Mesothelial cell of epicardium (in vitro differentiated cells): ENCODE results near the gene FAM3C. TPM values are rescaled to one million over a fixed set of nuclear protein-coding genes. Genes with fewer than 3 reads are reported as not detected.

Experiments used
- DNase-seq, 2 experiments: peaks; one replicate each; pipeline ENCODE4 v3.0.0; 2021; ENCODE audit warnings: low spot score in 2 of 2; ENCODE audit not compliant: unreplicated experiment in 2 of 2
- H3K27ac Mint-ChIP-seq: 2 replicates; pipeline ENCODE4 v1.8.0; 2021; ENCODE audit warnings: mixed read lengths
- H3K27me3 Mint-ChIP-seq: 2 replicates; pipeline ENCODE4 v1.8.0; 2021; ENCODE audit warnings: low read depth, mixed read lengths
- H3K36me3 Mint-ChIP-seq: 2 replicates; pipeline ENCODE4 v1.8.0; 2021; ENCODE audit warnings: mixed read lengths
- H3K4me1 Mint-ChIP-seq: 2 replicates; pipeline ENCODE4 v1.8.0; 2021; ENCODE audit warnings: mixed read lengths
- H3K4me3 Mint-ChIP-seq: 2 replicates; pipeline ENCODE4 v1.8.0; 2021; ENCODE audit warnings: mild to moderate bottlenecking, moderate library complexity, mixed read lengths
- H3K9me3 Mint-ChIP-seq: 2 replicates; pipeline ENCODE4 v1.8.0; 2021; ENCODE audit warnings: mixed read lengths
- CTCF ChIP-seq: fragments of 200-600 bp; sonication (generic); IDR thresholded peaks from one replicate; pipeline ENCODE4 v1.5.0; 2021; ENCODE audit warnings: antibody characterized with exemption; ENCODE audit not compliant: unreplicated experiment
- total RNA-seq: library from RNA; stranded (reverse); gene quantifications from 3 replicates; pipeline ENCODE4 v1.2.1, GENCODE V29; 2021

The FAM3C gene
- total RNA-seq, 1 donor from 2014 or later, result 78.2 TPM

GRCh38 chr7:121384265-121384664 lies 11.8 kb downstream of the FAM3C start:
- no peaks in the 10 kb centered on the region for H3K27me3 Mint-ChIP-seq
- H3K4me3 Mint-ChIP-seq, result no peak overlapping the region
- TF ChIP-seq CTCF, result no peak
- H3K36me3 Mint-ChIP-seq, result peaks cover 2% of the 10 kb centered on the region
- no peak for DNase-seq
- peak overlapping the region; percentile 54 for H3K27ac Mint-ChIP-seq
- H3K9me3 Mint-ChIP-seq, result no peaks in the 10 kb centered on the region
- peaks cover 63% of the 10 kb centered on the region for H3K4me1 Mint-ChIP-seq

GRCh38 chr7:121383235-121383910 lies 12.7 kb downstream of the FAM3C start:
- peaks cover 2% of the 10 kb centered on the region for H3K36me3 Mint-ChIP-seq
- peaks cover 54% of the 10 kb centered on the region for H3K4me1 Mint-ChIP-seq
- no peaks in the 10 kb centered on the region for H3K27me3 Mint-ChIP-seq
- no peak overlapping the region for H3K4me3 Mint-ChIP-seq
- no peaks in the 10 kb centered on the region for H3K9me3 Mint-ChIP-seq
- no peak for DNase-seq
- no peak overlapping the region for H3K27ac Mint-ChIP-seq
- TF ChIP-seq CTCF, result no peak

- Mint-ChIP-seq H3K9me3 (no peaks in the 10 kb centered on the region), H3K4me3 (no peak overlapping the region), H3K4me1 (peaks cover 50% of the 10 kb centered on the region), H3K27me3 (no peaks in the 10 kb centered on the region), H3K36me3 (peaks cover 6% of the 10 kb centered on the region), H3K27ac (no peak overlapping the region)
- no peak for TF ChIP-seq CTCF
- DNase-seq, result no peak
These were observed 13.6 kb downstream of the FAM3C start for GRCh38 chr7:121382473-121382872.

GRCh38 chr7:121379930-121380329 lies 16.2 kb downstream of the FAM3C start:
- H3K4me3 Mint-ChIP-seq, result no peak overlapping the region
- H3K4me1 Mint-ChIP-seq, result peaks cover 31% of the 10 kb centered on the region
- peaks cover 18% of the 10 kb centered on the region for H3K36me3 Mint-ChIP-seq
- H3K27me3 Mint-ChIP-seq, result no peaks in the 10 kb centered on the region
- no peak for TF ChIP-seq CTCF
- no peaks in the 10 kb centered on the region for H3K9me3 Mint-ChIP-seq
- no peak for DNase-seq
- H3K27ac Mint-ChIP-seq, result no peak overlapping the region

- no peaks in the 10 kb centered on the region for H3K27me3 Mint-ChIP-seq
- no peak overlapping the region for H3K4me3 Mint-ChIP-seq
- H3K4me1 Mint-ChIP-seq, result peaks cover 22% of the 10 kb centered on the region
- no peak for TF ChIP-seq CTCF
- H3K36me3 Mint-ChIP-seq, result peaks cover 31% of the 10 kb centered on the region
- no peak overlapping the region for H3K27ac Mint-ChIP-seq
- no peaks in the 10 kb centered on the region for H3K9me3 Mint-ChIP-seq
- no peak for DNase-seq
These were observed 19.1 kb downstream of the FAM3C start for GRCh38 chr7:121376979-121377378.
